NCI-H2196 (cell line): ENCODE data around the gene GALNT6.
"Not testable (repeated sequence)": the region's sequence is repeated elsewhere in the genome, so short reads cannot be mapped to it uniquely, and the experiment has no call there.

ENCODE experiments used
- DNase-seq: peaks from one replicate; lab custom pipeline; 2025; ENCODE audit not compliant: unreplicated experiment; lab: John Stamatoyannopoulos, UW

GALNT6 gene

DNA sequence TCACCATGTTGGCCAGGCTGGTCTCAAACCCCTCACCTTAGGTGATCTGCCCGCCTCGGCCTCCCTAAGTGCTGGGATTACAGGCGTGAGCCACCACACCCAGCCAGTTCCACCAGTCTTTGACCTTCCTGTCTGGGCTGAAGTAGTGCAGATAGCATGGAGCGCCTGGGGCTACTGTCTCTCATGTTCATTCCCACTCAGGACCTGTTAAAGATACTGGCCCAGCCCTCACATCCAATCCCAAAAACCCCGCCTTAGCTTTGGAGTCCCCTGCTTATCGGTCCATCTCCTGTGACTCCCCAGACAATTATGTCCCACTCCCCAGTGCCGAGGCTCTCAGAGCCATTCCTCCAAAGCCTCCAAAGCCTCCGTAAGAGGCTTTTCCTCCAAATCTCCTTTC lies 32.7 kb downstream of the GALNT6 start:
- no peak for DNase-seq

- DNase-seq, result no peak
Observed at GRCh38 chr12:51357374-51358047, 33.7 kb downstream of the GALNT6 start.

- peak; percentile 56 for DNase-seq
Observed at GRCh38 chr12:51351913-51352532, 39.2 kb downstream of the GALNT6 start.

GRCh38 chr12:51349026-51349425 lies 42.2 kb downstream of the GALNT6 start:
- no peak for DNase-seq

DNA sequence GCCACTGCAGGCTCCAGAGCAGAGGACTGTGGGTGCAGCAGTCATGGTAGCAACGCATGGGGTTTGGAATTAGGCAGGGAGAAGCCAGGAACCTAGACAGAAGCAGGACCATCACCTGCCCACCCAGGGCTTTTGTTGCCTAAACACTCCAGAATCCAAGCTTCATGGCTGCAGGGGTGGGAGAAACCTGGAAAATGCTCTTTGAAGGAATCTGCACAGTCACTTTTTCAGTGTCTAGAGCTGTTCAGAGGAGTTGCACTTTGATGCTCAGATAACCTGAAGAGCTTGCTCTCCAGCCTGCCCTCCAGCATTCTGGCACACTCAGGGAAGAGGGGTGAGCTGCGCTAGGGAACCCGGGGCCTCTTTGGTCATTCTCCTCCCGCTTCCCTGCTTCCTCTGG lies 43.1 kb downstream of the GALNT6 start:
- no peak for DNase-seq

- no peak for DNase-seq
Observed at GRCh38 chr12:51346581-51346980, 44.6 kb downstream of the GALNT6 start, which contains the start of gene CELA1. Gene CELA1 (minus strand): TSS chr12:51346679. CDS start chr12:51346638, 41 bp downstream.

DNA sequence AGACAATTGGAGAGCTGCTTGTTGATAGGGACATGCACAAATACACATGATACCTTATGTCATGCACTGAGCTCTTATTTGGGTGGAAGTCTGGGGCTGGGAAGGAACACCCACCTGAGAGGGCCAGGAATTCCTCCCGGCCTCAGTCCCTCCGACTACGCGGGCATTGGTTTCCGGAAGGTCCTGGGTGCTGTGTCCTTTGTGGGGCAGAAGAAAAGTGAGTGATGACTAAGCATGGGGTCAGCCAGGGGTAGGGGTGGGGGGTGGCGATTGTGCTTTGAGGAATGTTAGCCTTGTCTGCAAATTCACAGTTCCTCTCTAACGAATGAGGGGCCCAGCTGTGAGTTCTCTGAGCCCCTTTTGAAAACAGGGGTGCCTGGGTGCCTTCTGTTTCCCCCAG lies 45.5 kb downstream of the GALNT6 start:
- no peak for DNase-seq

- DNase-seq, result no peak
Observed at GRCh38 chr12:51343201-51343600, 48.0 kb downstream of the GALNT6 start.

DNA sequence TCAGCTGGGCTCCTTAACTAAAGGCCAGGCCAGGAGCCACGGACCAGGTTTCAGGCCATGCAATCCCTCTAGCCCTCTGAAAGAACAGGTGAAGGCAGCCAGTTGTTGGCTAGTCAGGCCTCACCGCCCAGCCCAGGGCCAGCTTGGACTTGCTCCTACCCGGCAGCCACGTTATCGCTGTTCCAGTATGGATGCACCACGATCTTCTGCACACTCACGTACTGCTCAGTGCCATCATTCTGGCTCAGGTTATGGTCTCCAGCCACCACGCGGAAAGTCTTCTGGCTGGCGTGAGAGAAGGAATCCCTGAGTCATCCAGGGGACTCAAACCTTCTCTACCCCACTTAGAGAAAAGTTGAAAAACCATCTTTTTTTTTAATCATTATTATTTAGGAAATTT lies 48.8 kb downstream of the GALNT6 start:
- no peak for DNase-seq

GRCh38 chr12:51341251-51342007 lies 49.8 kb downstream of the GALNT6 start:
- DNase-seq, result peak; percentile 80

GRCh38 chr12:51339750-51340149 lies 51.5 kb downstream of the GALNT6 start:
- DNase-seq, result no peak

GRCh38 chr12:51337336-51337735 lies 53.9 kb downstream of the GALNT6 start:
- not testable (repeated sequence) for DNase-seq

DNA sequence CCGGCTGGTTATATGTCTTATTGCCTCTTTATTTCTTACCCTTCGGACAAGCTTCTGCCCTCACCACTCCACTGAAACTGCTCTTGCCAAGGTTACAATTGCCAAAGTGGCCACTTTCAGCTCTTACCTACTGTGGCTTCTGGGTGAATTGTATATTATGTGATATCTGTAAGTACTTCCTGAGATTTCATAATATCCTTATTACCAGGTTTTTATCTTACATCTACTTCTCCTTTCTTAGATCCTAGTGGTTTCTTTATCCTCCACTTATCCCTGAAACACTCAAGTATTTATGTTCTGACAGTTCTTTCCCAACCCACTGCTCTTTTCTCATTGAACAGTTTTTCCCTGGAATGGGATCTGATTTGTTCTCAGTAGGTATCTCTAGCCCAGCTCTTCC lies 55.3 kb downstream of the GALNT6 start:
- no peak for DNase-seq

- DNase-seq, result no peak
Observed at GRCh38 chr12:51334764-51335163, 56.4 kb downstream of the GALNT6 start.

DNA sequence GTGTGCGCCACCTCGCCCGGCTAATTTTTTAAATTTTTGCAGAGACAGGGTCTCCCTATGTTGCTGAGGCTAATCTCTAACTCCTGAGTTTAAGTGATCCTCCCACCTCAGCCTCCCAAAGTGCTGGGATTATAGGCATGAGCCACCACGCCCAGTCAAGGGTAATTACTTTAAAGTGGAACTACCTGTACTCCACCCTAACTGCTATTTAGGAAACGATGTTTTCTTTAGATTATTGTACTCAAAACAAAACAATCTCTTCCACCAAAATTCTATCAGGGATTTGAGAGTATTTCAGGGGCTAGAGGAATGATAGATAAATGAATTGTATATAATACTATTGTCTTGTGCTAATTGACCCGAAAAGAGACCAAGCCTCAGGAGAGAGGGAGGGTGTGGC lies 57.7 kb downstream of the GALNT6 start:
- no peak for DNase-seq

- no peak for DNase-seq
Observed at GRCh38 chr12:51330186-51330585, 61.0 kb downstream of the GALNT6 start.

DNA sequence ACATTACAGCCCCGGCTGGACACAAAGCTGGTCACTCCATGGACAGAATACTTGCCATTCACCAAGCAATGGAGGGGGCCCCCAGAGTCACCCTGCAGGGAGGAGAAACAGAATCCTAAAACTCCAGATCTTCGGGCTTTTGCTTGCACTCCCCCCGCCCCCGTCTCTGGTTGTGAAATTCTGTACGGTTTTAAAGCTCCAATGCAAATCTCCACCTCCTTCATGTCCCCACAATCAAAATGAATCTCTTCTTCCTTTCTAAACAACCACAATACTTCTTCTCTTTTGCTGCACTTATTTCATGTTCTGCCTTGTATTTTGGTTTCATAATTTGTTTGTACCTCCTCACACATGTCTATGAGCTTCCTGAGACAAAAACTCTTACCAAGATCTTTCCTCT lies 61.5 kb downstream of the GALNT6 start:
- DNase-seq, result no peak

DNA sequence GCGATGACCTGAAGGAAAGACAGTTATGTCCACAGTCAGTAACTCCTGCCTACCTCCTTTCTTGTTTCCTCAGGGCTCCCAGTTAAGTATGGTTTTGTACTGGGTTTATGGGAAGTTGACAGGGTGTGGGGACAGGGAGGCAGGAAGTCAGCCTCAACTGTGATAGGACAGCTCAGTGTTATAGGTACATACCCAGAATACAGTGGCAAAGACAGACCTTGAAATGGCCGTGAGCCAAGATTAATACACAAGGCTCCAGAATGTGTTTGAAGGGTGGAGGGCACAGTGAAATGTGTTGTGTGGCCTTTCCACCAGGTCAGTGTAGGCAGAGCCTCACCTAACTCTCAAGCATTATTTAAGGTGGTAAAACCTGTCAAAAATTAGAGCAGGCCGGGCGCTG lies 62.6 kb downstream of the GALNT6 start:
- DNase-seq, result no peak

DNA sequence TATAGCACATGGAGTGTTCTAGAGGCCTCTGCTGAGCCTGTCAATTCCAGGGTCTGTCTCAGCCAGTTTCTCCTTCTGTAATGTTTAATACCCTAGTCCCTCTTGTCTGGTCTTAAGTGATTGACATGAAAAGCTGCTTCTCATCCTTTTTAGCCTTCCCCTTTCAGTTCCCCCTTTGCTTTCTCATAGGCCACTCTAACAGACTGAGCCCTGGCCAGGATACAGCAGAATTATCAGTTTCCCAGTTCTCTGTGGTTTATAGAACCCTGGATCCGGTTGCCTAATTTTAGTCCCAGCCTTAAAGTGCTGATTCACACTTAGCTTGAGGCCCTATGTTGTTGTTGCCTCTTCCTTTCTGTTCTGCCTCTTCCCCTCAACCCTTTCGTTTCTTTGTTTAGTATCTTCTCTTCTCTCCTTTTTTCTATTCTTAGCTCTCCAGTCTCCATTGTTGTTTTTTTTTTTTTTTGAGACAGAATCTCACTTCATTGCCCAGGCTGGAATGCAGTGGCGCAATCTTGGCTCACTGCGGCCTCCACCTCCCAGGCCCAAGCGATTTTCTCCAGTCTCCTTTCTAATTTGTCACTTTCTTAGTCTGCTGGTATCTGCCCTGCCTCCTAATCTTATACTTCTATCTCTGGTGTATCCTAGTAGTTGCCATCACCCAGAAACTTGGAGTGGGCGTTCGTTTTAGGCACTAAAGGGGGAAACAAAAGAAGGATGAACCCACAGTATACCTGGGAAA lies 64.3 kb downstream of the GALNT6 start:
- no peak for DNase-seq

GRCh38 chr12:51324953-51325352 lies 66.3 kb downstream of the GALNT6 start:
- no peak for DNase-seq
